Stimulated activated CD8-positive, alpha-beta memory T cell treated with anti-CD3 and anti-CD28 coated beads, Interleukin-15, amount 100 ng/mL, for 1 hour (primary cell): ENCODE results near the gene MTA1.

Experiments
- DNase-seq: peaks from one replicate; pipeline ENCODE4 v3.0.0-alpha.2; 2020; ENCODE audit warnings: low read depth

Gene MTA1

DNA sequence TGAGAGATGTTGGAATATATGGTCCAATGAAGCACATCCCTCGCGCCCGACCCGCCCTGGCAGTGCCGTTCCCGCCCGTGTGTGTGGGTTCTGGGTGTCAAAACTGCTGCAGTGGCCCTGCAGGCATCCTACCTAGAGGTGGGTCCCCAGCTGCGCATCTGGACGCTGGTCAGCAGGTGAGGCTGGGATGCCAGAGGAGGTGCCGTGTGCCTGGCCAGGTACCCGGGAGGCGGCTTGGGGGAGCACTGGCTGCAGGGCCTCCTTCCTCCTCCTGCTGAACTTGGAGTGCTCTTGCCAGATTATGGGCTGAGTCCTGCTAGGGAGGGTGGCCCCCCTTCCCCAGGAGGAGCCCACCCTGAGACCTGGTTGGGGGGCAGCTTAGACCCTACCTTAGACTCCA lies 5.2 kb downstream of the MTA1 start:
- DNase-seq: no peak

DNA sequence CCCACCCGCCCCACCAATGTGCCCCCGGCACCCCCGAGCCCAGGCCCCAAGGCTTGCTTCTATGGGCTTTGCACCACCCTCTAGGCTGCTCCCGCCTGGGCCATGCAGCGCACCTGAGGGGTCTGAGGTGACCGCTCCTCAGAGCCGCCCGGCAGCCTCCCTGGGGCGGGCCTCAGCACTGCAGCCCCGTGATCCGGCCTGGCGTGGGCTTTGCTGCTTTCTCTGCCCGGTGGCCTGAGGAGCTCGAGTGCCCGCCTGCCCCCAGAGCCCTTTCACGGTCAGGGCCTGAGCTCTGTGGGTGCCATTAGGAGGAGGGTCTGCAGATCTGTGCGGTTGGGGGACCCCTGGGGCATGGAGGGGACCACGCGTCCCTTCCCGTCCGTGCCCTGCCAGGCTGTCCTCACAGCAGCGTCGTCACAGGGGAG lies 6.2 kb downstream of the MTA1 start:
- DNase-seq: no peak

GRCh38 chr14:105426416-105427130 lies 6.9 kb downstream of the MTA1 start:
- DNase-seq: no peak

- no peak for DNase-seq
Observed at GRCh38 chr14:105427412-105427811, 7.8 kb downstream of the MTA1 start.

GRCh38 chr14:105427936-105428485 lies 8.4 kb downstream of the MTA1 start:
- no peak for DNase-seq

DNA sequence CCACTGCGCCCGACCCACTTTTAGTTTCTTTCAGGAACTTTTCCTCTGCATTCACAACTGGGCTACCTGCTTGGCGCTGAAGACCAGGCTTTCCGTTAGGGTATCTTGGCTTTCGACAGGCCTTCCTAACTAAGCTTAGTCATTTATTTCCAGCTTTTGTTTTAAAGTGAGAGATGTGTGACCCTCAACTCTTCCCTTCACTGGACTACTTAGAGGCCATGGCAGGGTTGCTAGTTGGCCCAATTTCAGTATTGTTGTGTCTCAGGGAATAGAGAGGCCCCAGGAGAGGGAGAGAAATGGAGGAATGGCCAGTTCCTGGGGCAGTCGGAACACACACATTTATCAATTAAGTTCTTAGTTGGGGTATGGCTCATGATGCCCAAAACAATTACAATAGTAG lies 10.4 kb downstream of the MTA1 start:
- DNase-seq: no peak

DNA sequence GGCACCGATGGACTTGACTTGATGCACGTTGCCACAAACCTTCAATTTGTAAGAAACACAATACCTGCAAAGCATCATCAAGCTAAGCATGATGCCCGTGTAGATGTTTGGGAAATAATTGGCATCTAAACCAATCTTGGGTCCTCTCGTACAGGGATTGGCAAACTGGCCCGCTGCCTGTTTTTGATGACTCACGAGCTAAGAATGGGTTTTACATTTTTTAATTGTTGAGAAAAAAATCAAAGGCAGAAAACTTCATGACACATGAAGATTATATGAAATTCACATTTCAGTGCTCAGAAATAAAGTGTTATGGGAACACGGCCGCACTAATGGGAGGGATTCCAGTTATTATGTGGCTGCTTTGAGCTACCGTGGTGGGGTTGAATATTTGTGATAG lies 10.9 kb downstream of the MTA1 start:
- no peak for DNase-seq

- DNase-seq: no peak
Observed at GRCh38 chr14:105431256-105431655, 11.6 kb downstream of the MTA1 start.

GRCh38 chr14:105432657-105433056 lies 13.0 kb downstream of the MTA1 start:
- no peak for DNase-seq

GRCh38 chr14:105433161-105433605 lies 13.6 kb downstream of the MTA1 start:
- no peak for DNase-seq

GRCh38 chr14:105436402-105436801 lies 16.8 kb downstream of the MTA1 start:
- DNase-seq: no peak

- no peak for DNase-seq
Observed at GRCh38 chr14:105436891-105437722, 17.5 kb downstream of the MTA1 start.

DNA sequence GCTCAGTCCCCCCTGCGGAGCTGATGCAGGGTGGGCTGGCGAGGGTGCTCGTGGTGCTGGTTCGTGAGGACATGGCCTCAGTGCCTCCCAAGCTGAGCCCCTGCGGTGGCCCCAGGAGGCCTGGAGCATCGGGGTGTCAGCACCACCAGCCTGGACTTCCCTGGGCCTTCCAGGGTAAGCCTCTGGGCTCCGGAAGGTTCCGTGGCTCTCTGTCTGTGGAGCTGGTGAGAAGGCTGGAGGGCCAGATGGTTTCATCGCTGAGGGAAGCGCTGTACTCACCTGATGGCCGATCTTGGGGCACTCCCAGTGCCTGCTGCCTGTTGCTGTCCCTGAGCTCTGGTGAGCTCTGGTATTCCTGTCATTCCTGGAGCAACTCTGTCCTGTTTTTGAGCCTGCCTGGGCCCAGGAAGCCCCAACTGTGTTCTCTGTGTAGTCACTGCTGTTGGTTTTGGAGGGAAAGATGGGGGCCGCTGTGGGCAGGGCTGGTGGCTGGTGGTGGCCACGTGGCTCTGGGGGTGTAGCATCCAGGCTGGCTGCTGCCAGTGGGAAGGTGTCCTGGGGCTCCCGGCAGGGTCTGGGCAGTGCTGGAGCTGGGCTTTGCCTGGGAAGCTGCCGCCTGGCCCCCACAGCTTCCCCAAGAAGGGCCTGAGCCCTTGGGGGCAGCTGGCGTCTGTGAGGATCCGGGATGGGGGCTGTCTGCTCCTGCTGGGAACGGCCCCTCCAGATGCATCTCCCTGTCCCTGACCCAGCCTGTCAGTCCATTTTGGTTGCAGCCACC lies 18.3 kb downstream of the MTA1 start:
- DNase-seq: no peak

- no peak for DNase-seq
Observed at GRCh38 chr14:105439179-105439578, 19.6 kb downstream of the MTA1 start.

- no peak for DNase-seq
Observed at GRCh38 chr14:105439710-105440553, 20.3 kb downstream of the MTA1 start.

- DNase-seq: no peak
Observed at GRCh38 chr14:105440554-105440900, 20.9 kb downstream of the MTA1 start.

GRCh38 chr14:105440992-105441391 lies 21.4 kb downstream of the MTA1 start:
- DNase-seq: no peak

DNA sequence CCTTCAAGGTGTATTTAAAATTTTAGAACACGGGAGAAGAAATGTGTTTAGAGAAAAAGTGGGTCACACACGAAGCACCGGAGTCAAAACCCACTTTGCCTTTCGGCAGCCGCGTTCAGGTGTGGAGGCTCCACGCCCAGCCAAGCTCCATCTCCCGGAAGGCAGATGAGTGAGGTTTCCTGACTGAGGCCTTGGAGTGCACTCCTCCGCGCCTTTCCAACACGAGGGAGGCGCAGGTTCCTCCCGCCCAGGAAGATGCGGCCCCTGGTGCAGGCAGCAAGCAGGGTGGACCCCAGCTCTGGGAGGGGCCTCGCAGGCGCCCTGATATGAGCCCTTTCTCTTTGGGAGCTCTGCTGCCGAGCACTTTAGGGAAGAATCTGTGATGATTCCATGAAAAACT lies 22.5 kb downstream of the MTA1 start:
- no peak for DNase-seq

DNA sequence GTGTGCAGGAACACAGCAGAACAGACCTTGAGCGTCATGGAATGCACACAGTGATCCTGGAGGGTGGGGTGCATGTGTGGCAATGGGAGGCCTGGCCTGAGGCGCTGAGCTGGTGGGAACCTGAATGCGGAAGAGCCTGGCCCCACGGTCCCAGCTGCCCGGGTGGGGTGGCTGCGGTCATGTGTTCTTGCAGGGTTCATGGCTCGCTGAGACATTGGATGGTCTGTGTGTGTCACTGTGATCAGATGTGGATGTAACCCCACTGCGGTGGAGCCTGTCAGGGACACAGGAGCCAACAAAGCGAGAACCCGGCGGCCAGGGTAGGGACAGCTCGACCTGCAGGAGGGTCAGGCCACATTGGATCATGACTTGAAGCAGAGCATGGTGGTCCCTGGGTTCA lies 23.2 kb downstream of the MTA1 start:
- no peak for DNase-seq

DNA sequence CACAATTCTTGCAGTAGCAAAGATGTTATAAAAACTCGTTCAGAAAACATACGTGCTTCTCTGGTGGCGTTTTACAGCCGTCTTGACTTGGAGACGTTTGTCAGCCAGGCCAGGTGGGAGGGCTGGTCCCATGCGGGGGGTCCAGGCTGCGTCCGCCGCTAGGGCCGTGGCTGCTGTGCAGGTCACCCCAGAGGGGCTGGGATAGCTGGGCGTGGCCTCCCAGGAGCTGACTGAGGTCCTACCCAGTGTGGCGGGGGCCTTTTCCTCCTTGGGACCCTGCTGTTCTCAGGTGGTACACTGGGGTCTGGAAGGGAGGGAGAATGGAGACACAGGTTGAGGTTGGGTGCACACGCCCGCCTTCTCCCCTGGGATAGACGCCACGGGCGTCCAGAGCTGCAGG lies 25.2 kb downstream of the MTA1 start:
- no peak for DNase-seq

GRCh38 chr14:105445290-105445689 lies 25.7 kb downstream of the MTA1 start:
- DNase-seq: no peak
